SU-DHL-6 (cell line): ENCODE results near the gene TOP3A.

Experiments
- CTCF ChIP-seq: fragments of 200-600 bp; sonication (generic); IDR thresholded peaks from one replicate; pipeline ENCODE4 v1.5.1; 2017; ENCODE audit warnings: antibody characterized with exemption, mild to moderate bottlenecking, low read length, moderate library complexity; ENCODE audit not compliant: insufficient read depth, poor library complexity, severe bottlenecking
- EZH2phosphoT487 ChIP-seq: fragments of 200-600 bp; sonication (generic), shearing (Covaris generic); conservative IDR thresholded peaks from 2 replicates; pipeline ENCODE4 v1.6.1; 2018; ENCODE audit warnings: mild to moderate bottlenecking, antibody characterized with exemption, low read length, moderate library complexity, mixed read lengths

DNA sequence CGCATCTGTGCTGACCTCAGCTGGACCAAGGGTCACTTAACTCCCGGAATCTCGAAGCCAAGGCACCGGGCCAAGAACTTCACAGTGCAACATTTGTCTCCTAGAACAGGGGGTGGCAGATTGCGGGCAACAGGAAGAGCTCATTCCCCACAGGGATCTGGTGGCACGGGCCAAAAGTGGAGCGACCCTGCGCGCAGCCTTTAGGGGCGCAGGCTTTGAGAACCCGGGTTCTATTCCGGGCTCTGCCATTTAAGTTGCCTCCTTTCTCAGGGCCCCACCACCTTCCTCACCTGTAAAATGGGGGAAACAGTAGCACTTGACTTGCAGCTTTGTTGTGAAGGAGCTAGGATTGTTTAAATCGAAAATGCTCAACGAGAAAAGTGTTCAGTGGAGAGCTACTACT is 47.9 kb upstream of the TOP3A start:
- no peak for TF ChIP-seq CTCF
- no peak for TF ChIP-seq EZH2phosphoT487
